HG03135 (cell line): ENCODE measurements around the gene WDFY2.
"Not testable (repeated sequence)": the region's sequence is repeated elsewhere in the genome, so short reads cannot be mapped to it uniquely, and the experiment has no call there.

Experiments used
- ATAC-seq: cut with Tn5 transposase; IDR thresholded peaks from one replicate; pipeline ENCODE4 v1.9.1; 2021; ENCODE audit warnings: mild to moderate bottlenecking, moderate library complexity; ENCODE audit not compliant: unreplicated experiment

WDFY2 gene

DNA sequence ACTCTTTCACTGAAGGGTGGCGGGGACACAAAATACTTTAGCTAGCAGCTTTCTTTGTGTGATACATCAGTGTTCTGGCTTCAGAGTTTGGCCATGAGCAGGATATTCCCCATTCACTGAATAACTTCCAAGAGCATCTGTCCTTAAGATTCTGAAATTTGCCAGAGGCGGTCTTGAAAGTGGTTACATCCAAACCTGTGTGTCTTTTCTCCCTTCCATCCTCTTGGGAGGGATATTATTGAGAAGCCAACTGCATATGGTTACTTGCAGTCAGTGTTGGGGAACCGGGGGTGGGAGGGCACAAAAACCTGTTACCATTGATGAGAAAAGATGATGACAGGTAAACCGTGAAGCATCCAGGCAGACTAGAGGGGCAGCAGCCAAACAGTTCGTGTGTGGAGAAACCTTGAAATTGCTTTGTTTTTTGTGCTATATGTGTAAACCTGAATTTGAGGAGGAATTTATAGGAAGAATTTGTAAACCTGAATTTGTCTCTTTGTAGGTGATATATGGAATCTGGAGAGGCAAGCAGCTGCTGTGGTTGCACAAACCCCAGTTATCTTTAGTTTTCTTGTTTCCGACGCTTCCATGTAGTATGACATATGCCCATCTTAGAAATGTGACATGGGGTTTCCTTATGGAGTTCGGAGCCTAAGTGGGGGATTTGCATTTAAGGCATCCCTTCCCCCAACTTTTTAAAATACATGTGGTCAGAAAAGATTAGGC lies 104.8 kb downstream of the WDFY2 start:
- no peak for ATAC-seq

DNA sequence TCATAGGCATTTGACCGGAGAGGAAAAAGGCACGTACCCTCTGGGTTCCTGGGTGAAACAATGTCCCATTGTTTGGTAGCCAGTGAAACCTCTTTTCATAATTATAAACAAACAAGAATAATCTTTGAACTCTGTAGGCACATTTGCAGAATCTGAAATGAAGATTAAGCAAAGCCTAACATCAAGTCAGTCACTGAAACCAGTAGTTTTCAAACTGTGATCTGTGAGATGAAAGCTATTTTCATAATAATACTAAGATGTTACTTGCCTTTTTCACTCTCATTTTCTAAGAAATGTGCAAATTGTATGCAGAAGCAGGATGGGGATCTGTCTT lies 105.4 kb downstream of the WDFY2 start:
- ATAC-seq, result no peak

- ATAC-seq, result not testable (repeated sequence)
Observed at GRCh38 chr13:51695677-51696076, 111.4 kb downstream of the WDFY2 start.

GRCh38 chr13:51697181-51697580 lies 112.9 kb downstream of the WDFY2 start:
- ATAC-seq, result no peak

GRCh38 chr13:51697855-51698254 lies 113.6 kb downstream of the WDFY2 start:
- ATAC-seq, result no peak

DNA sequence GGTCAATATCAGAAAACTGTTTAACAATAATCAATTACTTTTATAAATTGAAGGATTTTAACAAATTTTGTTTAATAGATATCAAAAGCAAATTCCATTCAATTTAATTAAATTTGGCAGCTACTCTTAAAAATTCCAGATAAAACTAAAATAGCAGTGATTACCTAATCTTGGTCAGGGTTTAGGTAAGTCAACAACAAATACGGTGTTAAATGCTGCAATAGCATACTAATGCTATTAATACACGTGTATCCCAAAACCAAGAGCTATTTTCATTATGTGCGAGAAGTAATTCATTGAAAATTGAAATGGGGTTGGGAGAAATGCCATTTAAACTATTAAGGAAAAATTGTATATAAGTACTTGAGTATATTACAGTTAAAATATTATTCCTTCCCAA lies 114.1 kb downstream of the WDFY2 start:
- ATAC-seq, result no peak

DNA sequence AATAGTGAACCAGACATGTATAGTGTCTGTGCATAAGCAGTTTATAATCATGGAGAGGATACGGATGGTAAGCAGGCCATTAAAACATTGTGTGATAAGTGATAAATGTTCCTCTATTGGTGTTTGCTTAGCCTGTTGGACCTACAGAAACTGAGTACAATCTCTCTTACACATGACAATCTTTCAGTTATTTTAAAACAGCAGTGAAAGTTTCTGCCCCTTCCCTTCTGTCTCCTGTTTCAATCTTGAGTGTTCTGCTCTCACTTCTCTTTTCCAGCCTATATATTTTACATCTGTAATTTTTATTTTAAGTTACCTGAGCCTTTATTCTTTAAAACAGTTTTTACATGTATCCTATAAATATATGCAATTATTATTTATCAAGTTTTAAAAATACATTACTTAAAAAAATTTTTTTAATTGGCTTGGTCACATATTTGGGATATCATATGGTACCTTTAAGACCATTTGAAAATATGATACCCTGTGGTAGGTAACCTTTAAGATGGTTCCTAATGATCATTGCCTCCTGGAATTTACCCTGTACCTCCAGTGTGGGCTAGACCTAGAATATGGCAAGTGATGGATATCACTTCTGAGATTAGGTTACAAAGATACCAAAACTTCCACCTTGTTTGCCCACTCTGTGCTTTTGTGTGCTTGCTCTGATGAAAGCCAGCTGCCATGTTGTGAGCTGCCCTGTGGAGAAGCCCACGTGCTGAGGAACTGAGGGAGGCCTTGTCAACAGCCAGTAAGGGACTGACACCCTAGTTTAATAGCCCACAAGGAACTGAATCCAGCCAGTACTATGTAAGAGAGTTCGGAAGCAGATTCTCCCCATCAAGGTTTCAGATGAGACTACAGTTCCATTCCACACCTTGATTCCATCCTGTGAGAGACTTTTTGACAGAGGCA lies 120.4 kb downstream of the WDFY2 start:
- ATAC-seq, result peak; percentile 74

DNA sequence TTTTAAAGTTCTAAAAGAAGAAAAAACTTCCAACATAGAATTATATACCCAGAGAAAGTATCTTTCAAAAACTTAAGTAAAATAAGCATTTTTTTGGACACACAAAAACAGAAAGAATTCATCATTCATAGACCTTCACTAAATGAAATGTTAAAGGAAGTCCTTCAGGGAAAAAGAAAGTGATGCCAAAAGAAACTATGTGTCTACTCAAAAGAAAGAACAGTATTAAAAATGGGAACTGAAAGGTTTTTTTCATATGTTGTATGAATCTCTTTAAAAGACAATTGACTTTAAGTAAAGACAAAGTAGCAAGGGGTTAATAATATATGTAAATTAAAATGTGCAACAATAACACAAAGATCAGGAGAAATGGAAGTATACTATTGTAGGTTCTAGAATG lies 123.2 kb downstream of the WDFY2 start:
- ATAC-seq, result no peak

DNA sequence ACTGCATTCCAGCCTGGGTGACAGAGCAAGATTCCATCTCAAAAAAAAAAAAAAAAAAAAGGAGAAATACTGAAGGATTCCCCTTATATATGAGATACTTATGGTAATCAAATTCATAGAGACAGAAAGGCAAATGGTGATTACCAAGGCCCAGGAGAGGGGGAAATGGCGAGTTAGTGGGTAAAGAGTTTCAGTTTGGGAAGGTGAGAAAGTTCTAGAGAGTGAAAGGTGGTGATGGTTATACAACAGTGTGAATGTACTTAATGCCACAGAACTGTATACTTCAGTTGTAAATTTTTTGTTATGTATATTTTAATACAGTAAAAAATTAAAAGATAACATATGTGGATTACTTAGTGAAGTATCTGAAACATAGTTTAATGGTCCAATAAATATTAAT lies 129.5 kb downstream of the WDFY2 start:
- no peak for ATAC-seq

DNA sequence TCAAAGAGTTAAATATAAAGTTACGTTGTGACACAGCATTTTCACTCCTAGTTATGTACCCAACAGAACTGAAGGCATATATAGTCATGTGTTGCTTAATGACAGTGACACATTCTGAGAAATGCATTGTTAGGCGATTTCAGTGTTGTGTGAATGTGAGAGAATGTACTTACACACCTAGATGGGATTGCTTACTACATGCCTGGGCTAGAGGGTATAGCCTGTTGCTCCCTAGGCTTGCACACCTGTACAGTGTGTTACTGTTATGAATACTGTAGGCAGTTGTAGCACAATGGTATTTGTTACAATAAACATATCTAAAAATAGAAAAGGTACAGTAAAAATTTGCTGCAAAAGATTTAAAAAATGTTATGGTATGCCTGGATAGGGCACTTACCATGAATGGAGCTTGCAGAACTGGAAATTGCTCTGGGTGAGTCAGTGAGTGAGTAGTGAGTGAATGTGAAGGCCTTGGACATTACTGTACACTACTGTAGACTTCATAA lies 130.5 kb downstream of the WDFY2 start:
- no peak for ATAC-seq

DNA sequence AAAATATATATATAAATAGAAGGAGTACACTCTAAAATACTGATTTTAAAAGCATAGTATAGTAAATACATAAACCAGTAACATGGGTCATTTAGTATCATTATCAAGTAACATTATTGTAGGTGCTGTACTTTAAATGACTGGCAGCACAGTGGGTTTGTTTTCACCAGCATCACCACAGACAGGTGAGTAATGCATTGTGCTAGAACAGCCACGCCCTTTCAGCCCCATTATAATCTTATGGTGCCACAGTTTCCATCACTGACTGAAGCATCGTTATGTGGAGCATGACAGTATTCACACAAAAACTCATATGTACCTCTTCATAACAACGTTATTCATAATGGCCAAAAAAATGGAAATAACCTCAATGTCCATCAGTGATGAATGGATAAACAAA lies 131.4 kb downstream of the WDFY2 start:
- no peak for ATAC-seq

- no peak for ATAC-seq
Observed at GRCh38 chr13:51717786-51718398, 133.6 kb downstream of the WDFY2 start.

- no peak for ATAC-seq
Observed at GRCh38 chr13:51719394-51719793, 135.1 kb downstream of the WDFY2 start.

DNA sequence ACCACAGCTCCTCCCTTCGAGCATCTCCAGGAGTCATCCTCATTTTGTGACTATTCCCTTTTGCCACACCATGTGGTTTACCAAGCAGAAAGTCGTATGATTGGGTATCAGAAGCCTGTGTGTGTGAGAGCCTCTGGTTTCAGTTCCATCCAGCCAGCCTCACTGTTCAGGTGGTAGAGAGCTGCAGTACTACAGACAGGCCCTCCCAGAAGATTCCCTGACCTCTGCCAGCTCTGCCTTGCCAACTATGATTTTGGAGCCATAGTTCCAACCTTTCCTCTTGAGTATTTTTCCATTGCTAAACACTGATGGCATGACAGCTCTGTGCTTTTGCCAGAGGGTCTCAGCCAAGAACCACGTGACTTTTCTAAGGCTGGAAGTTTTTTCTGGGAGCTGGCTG lies 137.2 kb downstream of the WDFY2 start:
- ATAC-seq, result peak; percentile 80

DNA sequence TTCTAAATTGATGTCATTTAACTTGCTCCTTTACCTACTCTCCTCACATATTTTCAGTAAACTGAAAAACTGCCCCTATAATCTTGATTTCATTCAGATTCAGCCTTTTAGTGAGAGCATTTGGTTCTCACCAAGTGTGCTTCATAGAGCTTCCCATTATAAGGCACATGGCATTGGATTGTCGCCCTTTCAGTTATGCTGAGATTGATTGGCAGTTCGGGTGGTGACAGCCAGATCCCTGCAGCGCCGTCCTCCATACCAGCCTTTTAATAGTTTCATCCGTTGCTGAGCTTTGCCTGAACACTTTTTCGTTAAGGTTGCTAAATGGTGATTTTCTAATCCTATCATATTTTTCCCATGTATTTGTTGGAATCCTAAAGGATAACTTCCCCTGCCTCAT lies 139.3 kb downstream of the WDFY2 start:
- ATAC-seq, result no peak

- ATAC-seq, result no peak
Observed at GRCh38 chr13:51724721-51725120, 140.5 kb downstream of the WDFY2 start.

DNA sequence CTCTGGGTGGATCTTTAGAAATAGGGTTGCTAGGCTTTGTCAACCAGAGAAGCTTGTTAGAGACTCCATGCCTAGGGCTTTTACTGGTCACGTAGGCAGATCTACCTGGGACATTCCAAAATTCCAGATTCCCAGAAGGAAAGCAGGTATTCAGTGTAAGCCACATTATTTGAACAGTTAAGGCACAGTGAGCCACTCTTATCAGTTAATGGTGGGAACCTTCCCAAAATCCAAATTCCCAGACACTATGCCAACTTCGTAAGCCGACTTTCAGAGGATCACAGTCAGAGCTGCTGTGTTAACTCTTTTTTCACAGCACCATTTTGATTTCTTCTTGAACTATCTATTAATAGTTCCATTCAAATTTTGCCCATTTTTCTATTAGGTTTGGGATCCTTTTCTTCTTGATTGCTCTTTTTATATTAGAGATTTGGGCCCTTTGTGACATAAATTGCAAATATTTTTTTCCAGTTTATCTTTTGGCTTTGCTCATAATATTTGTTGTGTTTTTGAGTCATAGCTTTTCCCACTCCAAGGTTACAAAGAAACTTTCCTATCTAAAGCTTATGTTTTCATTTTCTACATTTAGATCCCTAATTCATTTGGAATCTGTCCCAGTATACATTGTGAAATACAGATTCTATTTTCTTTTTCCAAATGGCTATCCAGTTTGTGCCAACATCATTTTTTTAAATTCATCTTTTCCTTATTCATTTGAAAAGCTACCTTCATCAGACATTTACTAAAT lies 142.4 kb downstream of the WDFY2 start:
- ATAC-seq, result no peak

DNA sequence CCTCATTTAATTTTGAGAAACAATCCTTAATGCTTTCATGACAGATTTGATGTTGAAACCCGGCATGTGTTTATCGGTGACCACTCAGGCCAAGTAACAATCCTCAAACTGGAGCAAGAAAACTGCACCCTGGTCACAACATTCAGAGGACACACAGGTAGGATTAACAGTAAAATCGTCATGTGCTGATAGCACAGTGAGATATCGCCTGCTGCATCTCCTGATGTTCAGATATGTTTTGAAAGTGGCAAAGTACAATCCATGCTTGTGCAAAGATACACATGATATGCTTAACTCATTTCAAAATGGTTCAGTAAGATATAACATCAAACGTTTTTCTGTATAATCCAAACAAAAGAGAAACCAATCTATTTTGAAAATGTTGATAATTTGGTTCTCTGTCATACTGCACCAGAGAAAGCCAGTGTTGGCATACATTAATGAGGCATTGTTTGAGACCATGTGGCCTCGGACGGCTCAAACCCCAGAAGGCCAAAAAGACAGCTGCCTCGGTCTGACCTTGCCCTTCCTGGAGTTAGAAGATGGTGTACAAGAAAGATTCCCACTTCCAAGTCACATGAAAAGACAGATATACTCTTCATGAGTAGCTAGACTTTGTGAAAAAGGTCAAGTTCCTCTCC lies 143.5 kb downstream of the WDFY2 start:
- no peak for ATAC-seq

DNA sequence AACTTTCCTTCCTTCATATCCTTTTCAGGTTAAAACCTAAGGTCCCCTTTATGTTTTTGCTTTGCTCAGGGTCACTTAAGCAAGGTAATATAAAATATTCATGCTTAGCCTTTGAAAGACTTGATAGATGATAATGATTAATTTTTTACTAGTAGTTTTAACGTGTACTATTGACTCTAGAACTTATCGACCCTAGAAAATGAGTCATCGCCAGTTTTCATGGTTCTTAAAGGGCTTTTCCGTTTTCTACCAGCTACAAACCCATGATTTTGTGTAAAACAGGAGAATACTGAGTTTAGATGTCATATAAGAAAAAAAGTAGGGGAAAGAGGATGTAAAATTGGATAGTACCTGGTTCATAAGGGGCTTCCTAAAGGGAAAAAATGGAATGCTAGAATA lies 144.0 kb downstream of the WDFY2 start:
- ATAC-seq, result no peak

DNA sequence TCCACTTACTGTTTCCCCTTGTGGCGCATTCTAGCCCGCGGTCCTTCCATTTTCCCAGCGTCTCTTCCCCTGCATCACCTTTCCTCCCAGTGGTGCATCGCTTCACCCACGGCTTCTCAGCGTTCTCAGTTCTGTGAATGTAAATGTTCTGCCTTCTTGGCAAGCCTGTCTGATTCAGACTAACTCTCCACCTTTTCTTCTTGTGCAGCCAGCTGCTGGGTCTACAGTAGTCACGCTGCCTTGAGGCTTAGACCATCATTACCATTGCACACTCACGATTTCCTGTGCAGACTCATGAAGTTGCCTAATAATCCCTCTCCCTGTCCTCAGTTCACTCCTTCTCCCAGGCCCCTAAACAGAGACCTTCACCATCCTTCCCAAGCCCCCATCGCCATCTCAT lies 144.7 kb downstream of the WDFY2 start:
- ATAC-seq, result no peak
